ENCODE data around the gene NDUFA5. TPM values are rescaled to one million over a fixed set of nuclear protein-coding genes. Genes with fewer than 3 reads are reported as not detected.

The NDUFA5 gene
- 10 to 100 TPM; 27.2 to 97.6 (median 85.0) TPM for total RNA-seq

DNA sequence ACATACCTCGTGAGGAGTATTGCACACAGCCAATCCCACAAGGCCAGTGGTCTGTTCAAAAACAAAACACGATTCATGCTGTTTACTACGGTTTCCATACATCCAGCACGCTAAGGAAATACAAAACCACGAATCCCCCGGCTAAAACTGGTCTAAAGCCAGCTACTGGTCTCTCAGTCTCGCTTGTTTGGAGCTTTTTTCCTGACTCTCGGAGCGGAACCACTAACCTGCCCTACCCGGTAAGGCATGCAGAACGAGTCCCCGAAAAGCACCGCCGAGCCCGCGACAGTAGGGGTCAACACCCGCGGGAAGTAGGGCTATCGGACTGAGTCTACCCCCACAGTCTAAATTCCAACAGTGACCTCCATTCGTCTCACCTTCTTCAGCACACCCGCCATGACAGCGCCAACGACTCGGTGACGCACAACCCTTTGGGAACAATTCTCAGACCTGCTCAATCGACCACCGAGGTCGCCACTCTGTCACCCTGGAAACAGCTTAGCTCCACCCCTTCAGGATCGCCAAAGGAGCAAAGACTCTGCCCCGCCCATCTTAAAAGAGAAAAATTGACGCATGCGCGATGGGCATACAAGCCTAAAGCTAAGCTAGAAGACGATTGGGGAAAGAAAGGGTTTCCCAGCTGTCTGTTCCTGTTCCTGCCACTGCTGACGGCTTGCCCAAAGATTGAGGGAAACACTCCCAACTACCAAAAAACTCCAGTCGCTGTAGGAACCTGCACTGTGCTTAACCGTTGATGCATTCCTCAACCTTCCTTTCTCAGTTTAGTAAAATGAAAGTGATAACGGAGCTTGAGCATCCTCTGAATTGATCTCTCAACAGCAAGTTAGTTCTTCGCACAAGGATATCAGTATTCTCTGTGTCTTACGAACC, at the start of gene NDUFA5:
Gene NDUFA5, minus strand, starts transcription at position 421 of the 891 bp plus-strand sequence. Its CDS starts 23 bp downstream, at position 398.
- peak; percentile 98 to 99 for DNase-seq
- Histone ChIP-seq H3K27ac (peak within 1 kb of the TSS; percentile 88 to 90), H3K27me3 (no peaks in the 10 kb centered on the region), H3K9me3 (no peaks in the 10 kb centered on the region), H3K4me3 (peak within 1 kb of the TSS; percentile 67 to 87), H3K4me1 (no peaks in the 10 kb centered on the region), H3K36me3 (no peaks in the 10 kb centered on the region)
- intact Hi-C loops (cut with DNase I; ENCODE audit: low total_unique reads): no loop called here
- peak; percentile 64 to 69 for TF ChIP-seq POLR2A (IDR thresholded peaks at IDR 0.05)
- TF ChIP-seq, protein P1, sequence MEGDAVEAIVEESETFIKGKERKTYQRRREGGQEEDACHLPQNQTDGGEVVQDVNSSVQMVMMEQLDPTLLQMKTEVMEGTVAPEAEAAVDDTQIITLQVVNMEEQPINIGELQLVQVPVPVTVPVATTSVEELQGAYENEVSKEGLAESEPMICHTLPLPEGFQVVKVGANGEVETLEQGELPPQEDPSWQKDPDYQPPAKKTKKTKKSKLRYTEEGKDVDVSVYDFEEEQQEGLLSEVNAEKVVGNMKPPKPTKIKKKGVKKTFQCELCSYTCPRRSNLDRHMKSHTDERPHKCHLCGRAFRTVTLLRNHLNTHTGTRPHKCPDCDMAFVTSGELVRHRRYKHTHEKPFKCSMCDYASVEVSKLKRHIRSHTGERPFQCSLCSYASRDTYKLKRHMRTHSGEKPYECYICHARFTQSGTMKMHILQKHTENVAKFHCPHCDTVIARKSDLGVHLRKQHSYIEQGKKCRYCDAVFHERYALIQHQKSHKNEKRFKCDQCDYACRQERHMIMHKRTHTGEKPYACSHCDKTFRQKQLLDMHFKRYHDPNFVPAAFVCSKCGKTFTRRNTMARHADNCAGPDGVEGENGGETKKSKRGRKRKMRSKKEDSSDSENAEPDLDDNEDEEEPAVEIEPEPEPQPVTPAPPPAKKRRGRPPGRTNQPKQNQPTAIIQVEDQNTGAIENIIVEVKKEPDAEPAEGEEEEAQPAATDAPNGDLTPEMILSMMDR (IDR thresholded peaks at IDR 0.05): peak in 1 of 4 experiments; percentile 10

DNA sequence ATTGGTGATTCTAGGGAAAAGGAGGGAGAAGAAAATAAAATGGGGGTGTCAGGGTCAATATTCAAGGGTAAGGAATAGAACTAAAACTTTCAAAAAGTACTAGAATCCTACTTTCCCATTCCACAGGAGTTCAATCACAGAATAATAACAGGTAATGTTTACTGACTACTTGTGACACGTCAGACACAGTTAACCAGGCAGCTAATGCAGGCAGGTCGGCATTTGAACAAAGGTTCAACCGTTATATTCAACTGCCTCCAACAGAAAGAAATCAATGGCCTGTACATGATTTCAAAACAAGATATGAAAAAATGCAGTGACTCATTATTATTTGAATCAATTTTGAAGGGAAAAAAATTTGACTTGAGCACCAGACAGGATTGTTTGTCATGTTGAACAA, 47.1 kb upstream of the NDUFA5 start:
- no peaks in the 10 kb centered on the region for H3K27me3 ChIP-seq
- DNase-seq: no peak
- H3K4me3 ChIP-seq: no peak overlapping the region
- H3K4me1 ChIP-seq: no peaks in the 10 kb centered on the region
- intact Hi-C loops (cut with DNase I; ENCODE audit: low total_unique reads): no loop called here
- no peaks in the 10 kb centered on the region for H3K9me3 ChIP-seq
- no peaks in the 10 kb centered on the region for H3K36me3 ChIP-seq
- H3K27ac ChIP-seq: no peak overlapping the region
- TF ChIP-seq POLR2A (IDR thresholded peaks at IDR 0.05): no peak
- TF ChIP-seq, protein P1 (IDR thresholded peaks at IDR 0.05): no peak

DNA sequence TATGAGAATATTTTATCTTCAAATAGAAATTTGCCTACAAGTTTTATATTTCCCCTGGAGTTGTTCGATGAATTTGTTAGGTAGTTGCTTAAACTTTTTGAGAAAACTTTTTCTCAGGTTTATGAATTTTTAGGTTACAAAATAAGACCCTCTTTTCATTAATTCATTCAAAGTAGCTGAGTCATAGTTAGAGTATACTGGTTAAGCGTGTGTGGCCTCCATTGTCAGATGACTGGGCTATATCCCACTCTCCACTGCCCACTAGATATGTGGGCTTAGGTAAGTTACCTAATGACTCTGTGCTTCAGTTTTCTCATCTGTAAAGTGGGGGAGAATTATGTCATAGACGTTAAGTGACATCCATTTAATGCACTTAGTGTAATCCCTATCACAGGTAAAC, 45.0 kb upstream of the NDUFA5 start:
- no peak for DNase-seq
- H3K36me3 ChIP-seq: no peaks in the 10 kb centered on the region
- no peaks in the 10 kb centered on the region for H3K27me3 ChIP-seq
- H3K9me3 ChIP-seq: no peaks in the 10 kb centered on the region
- intact Hi-C loops (cut with DNase I; ENCODE audit: low total_unique reads): no loop called here
- no peak overlapping the region for H3K4me3 ChIP-seq
- TF ChIP-seq POLR2A (IDR thresholded peaks at IDR 0.05): no peak
- TF ChIP-seq, protein P1 (IDR thresholded peaks at IDR 0.05): no peak
- H3K4me1 ChIP-seq: no peaks in the 10 kb centered on the region
- H3K27ac ChIP-seq: no peak overlapping the region

DNA sequence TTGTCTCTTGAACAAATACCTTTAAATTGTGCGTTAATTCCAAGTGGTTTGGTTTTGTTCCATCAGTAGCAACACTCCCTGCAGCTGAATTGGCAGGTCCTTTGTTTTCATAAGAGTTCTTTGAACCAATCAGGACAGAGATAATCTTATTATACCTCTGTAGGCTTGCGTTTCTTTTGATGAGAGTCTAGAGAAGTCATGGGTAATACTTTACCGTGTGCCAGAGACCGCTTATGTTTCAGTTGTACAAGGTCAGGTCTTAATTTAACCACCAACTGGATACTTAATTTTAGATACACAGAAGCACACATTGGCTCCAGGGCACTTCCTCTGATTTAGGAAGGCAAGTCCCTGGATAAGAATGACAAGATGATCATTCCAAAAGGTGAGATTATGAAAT, 43.9 kb upstream of the NDUFA5 start, which contains the start of gene ASB15:
Gene ASB15, plus strand, starts transcription at position 292 of the 400 bp plus-strand sequence. CDS start 12,682 bp downstream, outside the sequence.
- no peaks in the 10 kb centered on the region for H3K9me3 ChIP-seq
- no peak within 1 kb of the TSS for H3K4me3 ChIP-seq
- H3K36me3 ChIP-seq: no peaks in the 10 kb centered on the region
- H3K4me1 ChIP-seq: no peaks in the 10 kb centered on the region
- no peak for TF ChIP-seq POLR2A (IDR thresholded peaks at IDR 0.05)
- TF ChIP-seq, protein P1 (IDR thresholded peaks at IDR 0.05): no peak
- H3K27me3 ChIP-seq: no peaks in the 10 kb centered on the region
- DNase-seq: no peak
- intact Hi-C loops (cut with DNase I; ENCODE audit: low total_unique reads): no loop called here
- no peak within 1 kb of the TSS for H3K27ac ChIP-seq

DNA sequence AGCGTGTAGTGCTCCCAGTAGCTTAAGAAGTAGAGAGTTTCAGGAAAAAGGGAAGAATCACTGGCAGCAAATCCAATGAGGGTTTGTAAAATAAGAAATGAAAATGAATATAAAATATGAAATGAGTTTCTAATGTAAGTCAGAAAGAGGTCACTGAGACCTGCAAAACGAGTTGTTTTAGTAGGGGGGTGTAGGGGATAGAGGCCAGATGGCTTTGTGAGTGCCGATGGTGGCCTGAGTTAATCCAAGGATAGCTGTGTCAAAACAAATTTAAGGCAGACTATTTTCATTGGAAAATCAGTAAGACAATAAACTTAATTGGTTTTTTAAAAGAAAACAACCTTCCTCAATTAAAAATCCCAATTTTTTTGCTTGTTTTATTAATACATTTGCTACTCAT, 43.3 kb upstream of the NDUFA5 start:
- no peaks in the 10 kb centered on the region for H3K27me3 ChIP-seq
- H3K9me3 ChIP-seq: no peaks in the 10 kb centered on the region
- no peak overlapping the region for H3K27ac ChIP-seq
- no peak for DNase-seq
- no peaks in the 10 kb centered on the region for H3K36me3 ChIP-seq
- intact Hi-C loops (cut with DNase I; ENCODE audit: low total_unique reads): no loop called here
- no peak for TF ChIP-seq POLR2A (IDR thresholded peaks at IDR 0.05)
- TF ChIP-seq, protein P1 (IDR thresholded peaks at IDR 0.05): no peak
- no peak overlapping the region for H3K4me3 ChIP-seq
- no peaks in the 10 kb centered on the region for H3K4me1 ChIP-seq
